ENCODE measurements around the gene TRABD2B.

TRABD2B gene

DNA sequence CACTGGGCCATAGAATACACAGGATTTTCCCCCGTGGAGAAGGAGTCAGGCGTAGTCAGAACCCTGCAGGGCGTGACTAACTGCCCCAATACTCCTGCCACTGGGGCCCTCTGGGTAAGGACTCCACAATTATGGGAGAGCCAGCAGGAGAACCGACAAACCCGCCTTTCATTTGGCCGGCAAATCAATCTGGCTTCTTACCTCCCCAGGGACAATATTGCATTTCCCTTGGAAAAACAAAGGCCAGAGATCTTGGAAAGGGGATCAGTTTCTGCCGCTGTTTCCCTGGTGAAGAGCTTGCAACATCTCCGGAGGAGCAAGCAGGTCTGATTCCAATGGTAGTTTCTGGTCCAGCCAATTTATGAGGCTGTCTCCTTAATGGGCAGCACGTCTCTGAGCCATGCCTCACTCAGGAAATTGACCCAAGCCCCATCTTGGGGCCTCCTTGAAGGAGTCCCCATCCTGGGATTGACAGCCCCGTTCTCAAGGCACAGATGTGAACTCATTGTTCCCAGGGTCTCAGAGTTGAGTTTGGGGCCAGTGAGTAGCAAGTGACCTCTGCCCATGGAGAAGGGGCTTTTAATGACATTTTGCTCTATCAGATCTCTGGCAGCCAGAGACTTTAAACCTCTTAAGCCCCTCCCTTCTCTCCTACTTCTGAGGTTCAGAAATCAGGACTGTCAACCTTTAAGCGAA is 4.3 kb downstream of the TRABD2B start:
- Histone ChIP-seq H3K9me3 (ENCODE audit: severe bottlenecking) (peaks cover 2% of the 10 kb centered on the region), H3K4me3 (ENCODE audit: severe bottlenecking) (no peak overlapping the region), H3K4me1 (ENCODE audit: insufficient read depth, poor library complexity, severe bottlenecking) (no peaks in the 10 kb centered on the region), H3K27me3 (ENCODE audit: insufficient read depth, poor library complexity, severe bottlenecking) (peaks cover 2% of the 10 kb centered on the region), H3K27ac (ENCODE audit: poor library complexity, severe bottlenecking) (no peak overlapping the region), H3K36me3 (ENCODE audit: low read depth) (no peaks in the 10 kb centered on the region)
- ATAC-seq (ENCODE audit: low read depth) = no peak
- DNase-seq (ENCODE audit: low spot score) = no peak
- TF ChIP-seq CTCF (IDR thresholded peaks at IDR 0.05; ENCODE audit: poor library complexity, severe bottlenecking) = no peak

GRCh38 chr1:47991673-47992072 is 5.5 kb downstream of the TRABD2B start:
- no peak for DNase-seq (ENCODE audit: low spot score)
- Histone ChIP-seq H3K27ac (ENCODE audit: poor library complexity, severe bottlenecking) (no peak overlapping the region), H3K4me3 (ENCODE audit: severe bottlenecking) (no peak overlapping the region), H3K4me1 (ENCODE audit: insufficient read depth, poor library complexity, severe bottlenecking) (no peaks in the 10 kb centered on the region), H3K36me3 (ENCODE audit: low read depth) (no peaks in the 10 kb centered on the region), H3K9me3 (ENCODE audit: severe bottlenecking) (peaks cover 2% of the 10 kb centered on the region), H3K27me3 (ENCODE audit: insufficient read depth, poor library complexity, severe bottlenecking) (no peaks in the 10 kb centered on the region)
- ATAC-seq (ENCODE audit: low read depth) = no peak
- no peak for TF ChIP-seq CTCF (IDR thresholded peaks at IDR 0.05; ENCODE audit: poor library complexity, severe bottlenecking)

- Histone ChIP-seq H3K4me1 (ENCODE audit: insufficient read depth, poor library complexity, severe bottlenecking) (no peaks in the 10 kb centered on the region), H3K36me3 (ENCODE audit: low read depth) (no peaks in the 10 kb centered on the region), H3K27ac (ENCODE audit: poor library complexity, severe bottlenecking) (no peak overlapping the region), H3K27me3 (ENCODE audit: insufficient read depth, poor library complexity, severe bottlenecking) (peaks cover 2% of the 10 kb centered on the region), H3K9me3 (ENCODE audit: severe bottlenecking) (peaks cover 2% of the 10 kb centered on the region), H3K4me3 (ENCODE audit: severe bottlenecking) (no peak overlapping the region)
- TF ChIP-seq CTCF (IDR thresholded peaks at IDR 0.05; ENCODE audit: poor library complexity, severe bottlenecking) = no peak
- ATAC-seq (ENCODE audit: low read depth) (peak; percentile 75), DNase-seq (ENCODE audit: low spot score) (no peak)
Measured at GRCh38 chr1:47991187-47991586, 6.0 kb downstream of the TRABD2B start.

DNA sequence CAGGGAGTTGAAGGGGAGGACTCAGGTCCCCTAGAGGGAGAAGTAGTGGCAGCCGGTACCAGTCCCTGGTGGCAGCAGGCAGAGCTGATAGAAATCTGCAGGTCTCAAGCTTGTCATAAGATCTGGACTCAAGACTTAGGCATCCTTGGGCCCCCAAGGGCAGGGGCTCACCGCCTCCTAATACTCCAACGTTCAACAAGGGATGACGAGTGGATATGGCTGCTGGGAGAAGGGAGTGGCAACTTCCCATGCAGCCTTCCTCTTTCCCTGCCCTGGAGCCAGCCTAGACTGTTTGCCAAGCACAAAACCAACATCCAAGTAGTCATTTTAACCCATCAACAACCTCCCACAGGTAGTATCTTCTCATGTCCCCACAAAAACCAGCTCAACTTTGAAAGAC is 6.9 kb downstream of the TRABD2B start:
- no peak for TF ChIP-seq CTCF (IDR thresholded peaks at IDR 0.05; ENCODE audit: poor library complexity, severe bottlenecking)
- Histone ChIP-seq H3K27me3 (ENCODE audit: insufficient read depth, poor library complexity, severe bottlenecking) (peaks cover 2% of the 10 kb centered on the region), H3K36me3 (ENCODE audit: low read depth) (no peaks in the 10 kb centered on the region)

DNA sequence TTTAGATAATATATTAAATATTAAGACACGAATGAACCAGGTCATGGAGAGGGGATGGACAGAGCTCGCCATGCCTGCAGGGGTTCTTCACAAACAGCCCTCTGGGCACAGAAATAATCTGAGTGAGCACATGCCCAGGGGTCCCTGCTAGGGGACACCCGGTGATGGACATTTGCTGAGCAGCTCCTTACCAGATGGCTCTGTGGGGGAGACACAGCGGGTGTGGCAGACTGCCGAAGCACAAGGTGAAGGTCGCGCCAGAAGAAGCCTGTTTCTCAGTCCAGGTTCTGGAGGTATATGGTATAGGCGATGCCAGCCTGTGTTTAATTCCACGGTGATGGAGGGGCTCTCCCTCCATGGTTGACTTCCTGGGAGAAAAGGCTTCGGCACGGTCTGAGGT is 9.6 kb downstream of the TRABD2B start:
- Histone ChIP-seq H3K9me3 (ENCODE audit: severe bottlenecking) (no peaks in the 10 kb centered on the region), H3K27ac (ENCODE audit: poor library complexity, severe bottlenecking) (no peak overlapping the region), H3K36me3 (ENCODE audit: low read depth) (no peaks in the 10 kb centered on the region), H3K4me1 (ENCODE audit: insufficient read depth, poor library complexity, severe bottlenecking) (no peaks in the 10 kb centered on the region), H3K4me3 (ENCODE audit: severe bottlenecking) (no peak overlapping the region), H3K27me3 (ENCODE audit: insufficient read depth, poor library complexity, severe bottlenecking) (peaks cover 2% of the 10 kb centered on the region)
- TF ChIP-seq CTCF (IDR thresholded peaks at IDR 0.05; ENCODE audit: poor library complexity, severe bottlenecking) = no peak
- DNase-seq (ENCODE audit: low spot score) (no peak), ATAC-seq (ENCODE audit: low read depth) (no peak)

More for the DNA sequence above, 6.9 kb downstream of the TRABD2B start:
- ATAC-seq (ENCODE audit: low read depth) (no peak), DNase-seq (ENCODE audit: low spot score) (no peak)
- peaks cover 2% of the 10 kb centered on the region for H3K9me3 ChIP-seq (ENCODE audit: severe bottlenecking)
- H3K27ac ChIP-seq (ENCODE audit: poor library complexity, severe bottlenecking) = no peak overlapping the region
- H3K4me3 ChIP-seq (ENCODE audit: severe bottlenecking) = no peak overlapping the region
- H3K4me1 ChIP-seq (ENCODE audit: insufficient read depth, poor library complexity, severe bottlenecking) = no peaks in the 10 kb centered on the region

Data from RWPE2 (cell line).